ENCODE data around the gene ZBBX. TPM values are rescaled to one million over a fixed set of nuclear protein-coding genes. Genes with fewer than 3 reads are reported as not detected.

Gene ZBBX
- total RNA-seq, 1 donor from 2014 or later = not detected

- DNase-seq (no peak), ATAC-seq (ENCODE audit: low read depth) (no peak)
- POLR2A ChIA-PET = no interaction called here
- no peaks in the 10 kb centered on the region for H3K4me1 Mint-ChIP-seq
- CTCF ChIA-PET = no interaction called here
- no peaks in the 10 kb centered on the region for H3K9me3 Mint-ChIP-seq
- no peak overlapping the region for H3K27ac Mint-ChIP-seq
- H3K36me3 Mint-ChIP-seq (ENCODE audit: low read depth) = no peaks in the 10 kb centered on the region
- TF ChIP-seq CTCF (IDR thresholded peaks at IDR 0.05) = no peak
- H3K27me3 Mint-ChIP-seq = no peaks in the 10 kb centered on the region
- intact Hi-C loops (cut with micrococcal nuclease) = no loop called here
- no peak overlapping the region for H3K4me3 Mint-ChIP-seq
Measured at GRCh38 chr3:167209011-167209410, 171.1 kb downstream of the ZBBX start.

DNA sequence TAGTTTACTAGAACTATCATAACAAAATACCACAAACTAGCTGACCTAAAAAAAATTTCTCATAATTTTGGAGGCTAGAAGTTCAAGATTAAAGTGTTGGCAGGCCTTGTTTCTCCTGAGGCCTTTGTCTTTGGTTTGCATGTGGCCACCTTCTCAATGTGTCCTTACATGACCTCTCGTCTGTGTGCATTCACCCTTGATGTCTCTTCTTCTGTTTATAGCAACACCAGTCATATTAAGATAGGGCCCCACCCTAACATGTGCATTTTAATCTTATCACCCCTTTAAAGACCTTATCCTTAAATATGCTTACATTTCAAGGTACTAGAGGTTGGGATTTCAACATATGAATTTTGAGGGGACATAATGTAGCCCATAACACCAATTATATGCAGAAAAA is 177.0 kb downstream of the ZBBX start:
- Mint-ChIP-seq H3K27me3 (no peaks in the 10 kb centered on the region), H3K4me3 (no peak overlapping the region), H3K27ac (no peak overlapping the region), H3K4me1 (no peaks in the 10 kb centered on the region), H3K9me3 (no peaks in the 10 kb centered on the region), H3K36me3 (ENCODE audit: low read depth) (no peaks in the 10 kb centered on the region)
- intact Hi-C loops (cut with micrococcal nuclease) = no loop called here
- ATAC-seq (ENCODE audit: low read depth) = no peak
- POLR2A ChIA-PET = no interaction called here
- no peak for DNase-seq
- CTCF ChIA-PET = no interaction called here
- no peak for TF ChIP-seq CTCF (IDR thresholded peaks at IDR 0.05)

GRCh38 chr3:167198949-167199600 is 181.0 kb downstream of the ZBBX start:
- no peaks in the 10 kb centered on the region for H3K27me3 Mint-ChIP-seq
- no peak for DNase-seq
- ChIA-PET CTCF (no interaction called here), POLR2A (no interaction called here)
- H3K36me3 Mint-ChIP-seq (ENCODE audit: low read depth) = no peaks in the 10 kb centered on the region
- H3K27ac Mint-ChIP-seq = no peak overlapping the region
- intact Hi-C loops (cut with micrococcal nuclease) = no loop called here
- no peak for TF ChIP-seq CTCF (IDR thresholded peaks at IDR 0.05)
- no peaks in the 10 kb centered on the region for H3K9me3 Mint-ChIP-seq
- no peak overlapping the region for H3K4me3 Mint-ChIP-seq
- no peaks in the 10 kb centered on the region for H3K4me1 Mint-ChIP-seq
- ATAC-seq (ENCODE audit: low read depth) = no peak

Other genes with a start within 250 kb of the ZBBX start
- gene SERPINI2, start 93.7 kb upstream of the ZBBX start, total RNA-seq = not detected in 2 replicates